ENCODE measurements around the gene ZNF324. TPM values are rescaled to one million over a fixed set of nuclear protein-coding genes. Genes with fewer than 3 reads are reported as not detected.
A peak's percentile ranks its signal among the peaks of the same experiment; 100 is the strongest.
"Not testable (repeated sequence)": the region's sequence is repeated elsewhere in the genome, so short reads cannot be mapped to it uniquely, and the experiment has no call there.

Gene ZNF324
- total RNA-seq, 1 experiment from 2014 or later, result 12.7 TPM

DNA sequence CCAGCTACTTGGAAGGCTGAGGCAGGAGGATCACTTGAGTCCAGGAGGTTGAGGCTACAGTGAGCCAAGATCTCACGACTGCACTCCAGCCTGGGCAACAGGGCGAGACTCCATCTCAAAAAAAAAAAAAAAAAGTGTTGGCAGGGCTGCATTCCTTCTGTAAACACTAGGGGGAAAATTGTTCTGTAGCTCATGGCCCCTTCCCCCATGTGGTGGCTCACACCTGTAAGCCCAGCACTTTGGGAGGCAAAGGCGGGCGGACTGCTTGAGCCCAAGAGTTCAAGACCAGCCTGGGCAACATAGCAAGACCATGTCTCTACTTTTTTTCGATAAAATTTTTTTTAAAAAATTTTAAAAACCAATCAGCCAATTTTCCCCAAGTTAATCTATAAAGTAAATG lies 17.5 kb downstream of the ZNF324 start:
- H3K27me3 ChIP-seq (ENCODE audit: insufficient read depth, low read length); DNase-seq; H2BK12ac ChIP-seq (ENCODE audit: insufficient read length, low read depth, low read length); H3K4me3 Mint-ChIP-seq; H3K14ac ChIP-seq (ENCODE audit: insufficient read depth, low read length); H3K23me2 ChIP-seq (ENCODE audit: insufficient read length, low read depth, low read length, poor library complexity, severe bottlenecking); H3K27ac Mint-ChIP-seq; H3K18ac ChIP-seq (ENCODE audit: insufficient read length, low read depth, low read length); H2BK20ac ChIP-seq (ENCODE audit: low read depth, low read length, poor library complexity, severe bottlenecking); H3K23ac ChIP-seq (ENCODE audit: insufficient read length, low read depth, low read length); H3K27me3 Mint-ChIP-seq (ENCODE audit: low read depth); H3K9ac ChIP-seq (ENCODE audit: extremely low read depth, insufficient read length, low read length); H3K27ac ChIP-seq (ENCODE audit: insufficient read length, low read depth, low read length); H3K36me3 Mint-ChIP-seq (ENCODE audit: insufficient read depth in 1 of 3, low read depth in 3 of 3); H3T11ph ChIP-seq (ENCODE audit: low read length); H3K4ac ChIP-seq (ENCODE audit: low read depth, low read length); H3K56ac ChIP-seq (ENCODE audit: insufficient read length, low read depth, low read length); H4K20me1 ChIP-seq (ENCODE audit: control insufficient read depth, insufficient read depth, insufficient read length); H3K4me2 ChIP-seq (ENCODE audit: insufficient read depth, insufficient read length, low read length); H3K4me1 ChIP-seq (ENCODE audit: insufficient read depth, low read length); H3K9me3 ChIP-seq (ENCODE audit: control insufficient read depth, low read depth, low read length); H2BK120ac ChIP-seq (ENCODE audit: low read depth, low read length, poor library complexity, severe bottlenecking); H2BK5ac ChIP-seq (ENCODE audit: insufficient read length, low read length); H4K5ac ChIP-seq (ENCODE audit: insufficient read length, low read depth, low read length); H3K9me3 Mint-ChIP-seq; H2AK5ac ChIP-seq (ENCODE audit: insufficient read length, low read length); H3K79me1 ChIP-seq (ENCODE audit: insufficient read depth, low read depth, low read length, poor library complexity, severe bottlenecking); H3K4me1 Mint-ChIP-seq; H2BK15ac ChIP-seq (ENCODE audit: low read depth, low read length); H3K79me2 ChIP-seq (ENCODE audit: insufficient read depth, low read length); H4K8ac ChIP-seq (replicated peaks; ENCODE audit: insufficient read length, low read depth, low read length); H4K91ac ChIP-seq (ENCODE audit: insufficient read length, low read depth, low read length); H2AFZ ChIP-seq (ENCODE audit: low read length): not testable (repeated sequence)
- TF ChIP-seq, protein P1, sequence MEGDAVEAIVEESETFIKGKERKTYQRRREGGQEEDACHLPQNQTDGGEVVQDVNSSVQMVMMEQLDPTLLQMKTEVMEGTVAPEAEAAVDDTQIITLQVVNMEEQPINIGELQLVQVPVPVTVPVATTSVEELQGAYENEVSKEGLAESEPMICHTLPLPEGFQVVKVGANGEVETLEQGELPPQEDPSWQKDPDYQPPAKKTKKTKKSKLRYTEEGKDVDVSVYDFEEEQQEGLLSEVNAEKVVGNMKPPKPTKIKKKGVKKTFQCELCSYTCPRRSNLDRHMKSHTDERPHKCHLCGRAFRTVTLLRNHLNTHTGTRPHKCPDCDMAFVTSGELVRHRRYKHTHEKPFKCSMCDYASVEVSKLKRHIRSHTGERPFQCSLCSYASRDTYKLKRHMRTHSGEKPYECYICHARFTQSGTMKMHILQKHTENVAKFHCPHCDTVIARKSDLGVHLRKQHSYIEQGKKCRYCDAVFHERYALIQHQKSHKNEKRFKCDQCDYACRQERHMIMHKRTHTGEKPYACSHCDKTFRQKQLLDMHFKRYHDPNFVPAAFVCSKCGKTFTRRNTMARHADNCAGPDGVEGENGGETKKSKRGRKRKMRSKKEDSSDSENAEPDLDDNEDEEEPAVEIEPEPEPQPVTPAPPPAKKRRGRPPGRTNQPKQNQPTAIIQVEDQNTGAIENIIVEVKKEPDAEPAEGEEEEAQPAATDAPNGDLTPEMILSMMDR (conservative IDR thresholded peaks at IDR 0.05), result peak; percentile 42; the same call in 2 of the 3 replicates
- no CpG with 5 or more reads among the region's 5 CpGs for WGBS (ENCODE audit: extremely low coverage, insufficient read length, low lambda C conversion rate)

Measured in H9 (cell line).